ENCODE measurements around the gene COA1.
"Not testable (repeated sequence)": the region's sequence is repeated elsewhere in the genome, so short reads cannot be mapped to it uniquely, and the experiment has no call there.

COA1 gene

DNA sequence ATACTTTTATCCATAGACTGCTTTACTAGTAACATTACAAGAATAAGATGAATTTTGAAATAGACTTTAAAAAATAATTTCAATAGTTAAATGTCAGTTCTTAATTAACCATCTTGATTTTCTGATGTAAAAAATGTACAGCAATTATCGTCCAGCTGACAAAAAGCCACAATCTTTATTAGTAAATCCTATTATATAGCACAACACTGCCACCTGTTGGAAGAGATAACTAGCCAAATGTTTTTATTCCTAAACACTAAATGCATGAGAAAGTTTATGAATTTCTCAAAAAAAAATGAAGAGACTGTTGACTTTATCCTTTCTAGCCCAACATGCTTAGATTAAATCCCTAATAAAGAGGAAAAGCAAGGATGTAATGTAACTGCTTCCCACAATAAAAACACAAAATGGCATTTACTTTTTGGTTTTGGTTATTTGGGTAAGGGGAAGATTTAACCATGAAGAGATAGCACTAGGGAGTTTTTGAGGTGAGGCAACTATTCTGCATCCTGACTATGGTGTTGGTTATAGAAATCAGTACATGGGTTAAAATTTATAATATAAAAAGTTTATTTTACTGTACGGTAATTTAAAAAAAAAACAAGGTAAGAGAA lies 8.0 kb downstream of the COA1 start:
- no peak overlapping the region for H3K27ac ChIP-seq (replicated peaks)
- H3K27me3 ChIP-seq (ENCODE audit: insufficient read depth, poor library complexity, severe bottlenecking) = no peaks in the 10 kb centered on the region
- no peak for DNase-seq (ENCODE audit: low read depth in 1 of 2, low spot score in 1 of 2)
- H3K4me3 ChIP-seq (replicated peaks; ENCODE audit: insufficient read depth, low read length) = no peak overlapping the region
- TF ChIP-seq, protein P1, sequence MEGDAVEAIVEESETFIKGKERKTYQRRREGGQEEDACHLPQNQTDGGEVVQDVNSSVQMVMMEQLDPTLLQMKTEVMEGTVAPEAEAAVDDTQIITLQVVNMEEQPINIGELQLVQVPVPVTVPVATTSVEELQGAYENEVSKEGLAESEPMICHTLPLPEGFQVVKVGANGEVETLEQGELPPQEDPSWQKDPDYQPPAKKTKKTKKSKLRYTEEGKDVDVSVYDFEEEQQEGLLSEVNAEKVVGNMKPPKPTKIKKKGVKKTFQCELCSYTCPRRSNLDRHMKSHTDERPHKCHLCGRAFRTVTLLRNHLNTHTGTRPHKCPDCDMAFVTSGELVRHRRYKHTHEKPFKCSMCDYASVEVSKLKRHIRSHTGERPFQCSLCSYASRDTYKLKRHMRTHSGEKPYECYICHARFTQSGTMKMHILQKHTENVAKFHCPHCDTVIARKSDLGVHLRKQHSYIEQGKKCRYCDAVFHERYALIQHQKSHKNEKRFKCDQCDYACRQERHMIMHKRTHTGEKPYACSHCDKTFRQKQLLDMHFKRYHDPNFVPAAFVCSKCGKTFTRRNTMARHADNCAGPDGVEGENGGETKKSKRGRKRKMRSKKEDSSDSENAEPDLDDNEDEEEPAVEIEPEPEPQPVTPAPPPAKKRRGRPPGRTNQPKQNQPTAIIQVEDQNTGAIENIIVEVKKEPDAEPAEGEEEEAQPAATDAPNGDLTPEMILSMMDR (IDR thresholded peaks at IDR 0.05; ENCODE audit: insufficient read depth, low read length) = peak; percentile 38
- no peak for TF ChIP-seq REST (IDR thresholded peaks at IDR 0.05; ENCODE audit: insufficient replicate concordance, low read depth)

GRCh38 chr7:43716598-43716997 lies 12.7 kb downstream of the COA1 start:
- no peak for TF ChIP-seq SPI1 (IDR thresholded peaks at IDR 0.05; ENCODE audit: borderline replicate concordance, low read depth)
- no peak for TF ChIP-seq REST (IDR thresholded peaks at IDR 0.05; ENCODE audit: insufficient replicate concordance, low read depth)
- Histone ChIP-seq H3K27me3 (ENCODE audit: insufficient read depth, poor library complexity, severe bottlenecking) (no peaks in the 10 kb centered on the region), H3K27ac (replicated peaks) (no peak overlapping the region), H3K4me3 (replicated peaks; ENCODE audit: insufficient read depth, low read length) (no peak overlapping the region)
- no peak for DNase-seq (ENCODE audit: low read depth in 1 of 2, low spot score in 1 of 2)

GRCh38 chr7:43715966-43716365 lies 13.4 kb downstream of the COA1 start:
- TF ChIP-seq SPI1 (IDR thresholded peaks at IDR 0.05; ENCODE audit: borderline replicate concordance, low read depth) = 0 out of 2 replicates have a peak, but pooled peaks have one; percentile 8
- H3K4me3 ChIP-seq (replicated peaks; ENCODE audit: insufficient read depth, low read length); DNase-seq (ENCODE audit: low read depth in 1 of 2, low spot score in 1 of 2); H3K27me3 ChIP-seq (ENCODE audit: insufficient read depth, poor library complexity, severe bottlenecking); H3K27ac ChIP-seq (replicated peaks): not testable (repeated sequence)

DNA sequence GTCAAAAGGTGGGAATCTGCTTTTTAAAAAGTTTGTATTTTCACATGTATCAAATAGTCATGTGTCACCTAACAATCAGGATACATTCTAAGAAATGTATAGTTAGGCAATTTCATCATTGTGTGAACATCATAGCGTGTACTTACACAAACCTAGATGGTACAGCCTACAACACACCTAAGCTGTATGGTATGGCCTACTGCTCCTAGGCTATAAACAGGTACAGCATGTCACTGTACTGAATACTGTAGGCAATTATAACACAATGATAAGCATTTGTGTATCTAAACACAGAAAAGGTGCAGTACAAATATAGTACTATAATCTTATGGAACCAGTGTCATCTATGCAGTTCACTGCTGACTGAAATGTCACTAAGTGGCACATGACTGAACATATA lies 17.8 kb downstream of the COA1 start:
- Histone ChIP-seq H3K27me3 (ENCODE audit: insufficient read depth, poor library complexity, severe bottlenecking) (no peaks in the 10 kb centered on the region), H3K27ac (replicated peaks) (no peak overlapping the region), H3K4me3 (replicated peaks; ENCODE audit: insufficient read depth, low read length) (no peak overlapping the region)
- TF ChIP-seq POLR2AphosphoS5 (IDR thresholded peaks at IDR 0.05; ENCODE audit: low read depth) (no peak), REST (IDR thresholded peaks at IDR 0.05; ENCODE audit: insufficient replicate concordance, low read depth) (no peak), GABPA (IDR thresholded peaks at IDR 0.05; ENCODE audit: low read depth) (no peak), SPI1 (IDR thresholded peaks at IDR 0.05; ENCODE audit: borderline replicate concordance, low read depth) (no peak)
- TF ChIP-seq, protein P1 (IDR thresholded peaks at IDR 0.05; ENCODE audit: insufficient read depth, low read length) = no peak
- no peak for DNase-seq (ENCODE audit: low read depth in 1 of 2, low spot score in 1 of 2)

DNA sequence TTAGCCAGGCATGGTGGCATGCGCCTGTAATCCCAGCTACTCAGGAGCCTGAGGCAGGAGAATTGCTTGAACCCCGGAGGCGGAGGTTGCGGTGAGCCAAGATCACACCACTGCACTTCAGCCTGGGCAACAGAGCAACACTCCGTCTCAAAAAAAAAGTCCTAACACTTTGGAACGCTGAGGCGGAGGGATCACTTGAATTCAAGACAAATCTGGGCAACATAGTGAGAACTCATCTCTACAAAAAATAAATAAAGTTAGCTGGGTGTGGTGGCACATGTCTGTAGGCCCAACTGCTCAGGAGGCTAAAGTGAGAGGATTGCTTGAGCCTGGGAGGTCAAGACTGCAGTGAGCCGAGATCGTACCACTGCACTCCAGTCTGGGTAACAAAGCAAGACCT lies 21.3 kb downstream of the COA1 start:
- not testable (repeated sequence) for H3K4me3 ChIP-seq (replicated peaks; ENCODE audit: insufficient read depth, low read length); H3K27me3 ChIP-seq (ENCODE audit: insufficient read depth, poor library complexity, severe bottlenecking); H3K27ac ChIP-seq (replicated peaks); DNase-seq (ENCODE audit: low read depth in 1 of 2, low spot score in 1 of 2)
